Prostate gland (tissue), 2 donors: ENCODE measurements around the gene GZMH. TPM values are rescaled to one million over a fixed set of nuclear protein-coding genes. Genes with fewer than 3 reads are reported as not detected.

ENCODE experiments used
- DNase-seq: peaks from one replicate; pipeline ENCODE4 v3.0.0-alpha.2; 2019; ENCODE audit warnings: low spot score
- H3K27ac ChIP-seq, 2 donors: fragments of 200-600 bp; sonication (generic); 2 replicates each; pipeline ENCODE4 v1.5.1; 2017 to 2019
- H3K27me3 ChIP-seq: fragments of 200-600 bp; sonication (generic); replicated peaks from 2 replicates; pipeline ENCODE4 v1.5.1; 2019; ENCODE audit not compliant: insufficient read depth
- H3K36me3 ChIP-seq, 2 donors: fragments of 200-600 bp; sonication (generic); 1 replicate in 1 of 2; 2 replicates in 1 of 2; pipeline versions ENCODE4 v1.5.1 to v1.8.1; 2017 to 2019
- H3K4me1 ChIP-seq: fragments of 200-600 bp; sonication (generic); replicated peaks from 2 replicates; pipeline ENCODE4 v1.5.1; 2019
- H3K4me3 ChIP-seq, 2 donors: fragments of 200-600 bp; sonication (generic); 2 replicates each; pipeline ENCODE4 v1.5.1; 2017 to 2019
- H3K9me3 ChIP-seq: fragments of 200-600 bp; sonication (generic); 2 replicates; pipeline ENCODE4 v1.5.1; 2017
- POLR2A ChIP-seq: fragments of 450-650 bp; IDR thresholded peaks from one replicate; pipeline ENCODE4 v1.6.1; 2016; ENCODE audit warnings: antibody characterized with exemption, mild to moderate bottlenecking
- POLR2AphosphoS5 ChIP-seq: sonication (generic); formaldehyde crosslinking; IDR thresholded peaks from one replicate; pipeline ENCODE4 v1.6.1; 2017; ENCODE audit warnings: antibody characterized with exemption
- WGBS: methylation state at CpG from one replicate; pipeline ENCODE4 v1.1.5; 2018; 5-methylcytosine and 5-hydroxymethylcytosine counted together
- intact Hi-C: fragments of 100-400 bp; cut with DNase I; formaldehyde crosslinking; loops from one replicate; pipeline ENCODE4 v1.14.2; 2022
- total RNA-seq, 2 donors: library from RNA; depleted of rRNA; stranded (reverse); fragments of >200 nt; gene quantifications; one replicate each; pipeline ENCODE4 v1.1.0, GENCODE V29; 2016
- TF ChIP-seq, protein P1 (sequence below), 4 experiments: fragments of 200-600 bp in 2 of 4; fragments of 450-650 bp in 2 of 4; sonication (generic) in 2 of 4; IDR thresholded peaks; 1 replicate in 3 of 4; 2 replicates in 1 of 4; pipeline ENCODE4 v1.5.1; 2016 to 2019; ENCODE audit warnings: antibody characterized with exemption in 4 of 4, mild to moderate bottlenecking in 2 of 4, moderate library complexity in 2 of 4

The GZMH gene
- total RNA-seq, 2 donors from 2014 or later = 0.55 TPM; not detected in 1

DNA sequence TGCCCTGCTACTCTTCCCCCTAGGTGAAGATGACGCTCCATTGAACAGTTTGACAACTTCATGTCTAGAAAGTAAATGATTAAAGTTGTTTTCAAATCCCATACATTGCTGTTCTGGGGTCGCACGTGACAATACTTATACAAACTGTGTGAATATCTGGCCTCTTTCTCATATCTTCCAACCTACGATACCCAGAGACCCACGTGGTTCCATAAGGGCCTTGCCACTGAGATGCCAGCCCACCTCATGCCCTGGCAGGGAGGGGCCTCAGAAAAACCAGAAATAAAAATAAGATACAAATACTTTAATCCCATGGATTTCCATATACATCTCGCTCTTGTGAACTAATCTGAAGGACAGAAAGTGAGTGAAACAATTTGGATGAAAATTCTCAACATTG lies 20.0 kb upstream of the GZMH start:
- WGBS = 93% methylated on average over 6 of the region's 6 CpGs
- no peak for DNase-seq
- intact Hi-C loops = no loop called here

DNA sequence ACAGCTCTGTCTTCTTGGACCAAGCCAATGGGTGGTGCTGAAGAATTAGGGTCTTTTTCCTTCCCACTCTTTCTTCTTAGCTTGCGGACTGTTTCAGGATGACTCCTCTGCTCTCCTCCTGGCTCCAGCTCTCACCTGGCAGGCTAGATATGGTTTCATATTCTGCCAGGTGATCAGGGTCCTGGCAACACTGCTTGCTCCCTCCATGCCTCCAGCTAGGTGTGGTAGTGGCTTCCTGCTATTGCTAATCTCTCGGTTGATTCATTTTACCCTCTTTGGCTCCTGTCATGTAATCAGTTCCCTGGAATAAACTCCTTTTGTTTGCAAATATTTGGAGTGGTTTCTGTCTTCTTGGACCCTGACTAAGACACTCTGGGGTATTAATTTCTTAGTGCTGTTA lies 4.3 kb upstream of the GZMH start:
- H3K4me3 ChIP-seq = no peak overlapping the region
- no peaks in the 10 kb centered on the region for H3K9me3 ChIP-seq
- H3K27me3 ChIP-seq = peaks cover 2% of the 10 kb centered on the region
- no peaks in the 10 kb centered on the region for H3K4me1 ChIP-seq
- no peak for DNase-seq
- 33% methylated on average over 2 of the region's 2 CpGs for WGBS
- TF ChIP-seq, protein P1, sequence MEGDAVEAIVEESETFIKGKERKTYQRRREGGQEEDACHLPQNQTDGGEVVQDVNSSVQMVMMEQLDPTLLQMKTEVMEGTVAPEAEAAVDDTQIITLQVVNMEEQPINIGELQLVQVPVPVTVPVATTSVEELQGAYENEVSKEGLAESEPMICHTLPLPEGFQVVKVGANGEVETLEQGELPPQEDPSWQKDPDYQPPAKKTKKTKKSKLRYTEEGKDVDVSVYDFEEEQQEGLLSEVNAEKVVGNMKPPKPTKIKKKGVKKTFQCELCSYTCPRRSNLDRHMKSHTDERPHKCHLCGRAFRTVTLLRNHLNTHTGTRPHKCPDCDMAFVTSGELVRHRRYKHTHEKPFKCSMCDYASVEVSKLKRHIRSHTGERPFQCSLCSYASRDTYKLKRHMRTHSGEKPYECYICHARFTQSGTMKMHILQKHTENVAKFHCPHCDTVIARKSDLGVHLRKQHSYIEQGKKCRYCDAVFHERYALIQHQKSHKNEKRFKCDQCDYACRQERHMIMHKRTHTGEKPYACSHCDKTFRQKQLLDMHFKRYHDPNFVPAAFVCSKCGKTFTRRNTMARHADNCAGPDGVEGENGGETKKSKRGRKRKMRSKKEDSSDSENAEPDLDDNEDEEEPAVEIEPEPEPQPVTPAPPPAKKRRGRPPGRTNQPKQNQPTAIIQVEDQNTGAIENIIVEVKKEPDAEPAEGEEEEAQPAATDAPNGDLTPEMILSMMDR (IDR thresholded peaks at IDR 0.05) = no peak
- TF ChIP-seq POLR2A = no peak
- TF ChIP-seq POLR2AphosphoS5 = no peak
- H3K36me3 ChIP-seq = no peaks in the 10 kb centered on the region
- H3K27ac ChIP-seq = no peak overlapping the region
- intact Hi-C loops = no loop called here

More for the DNA sequence above, 20.0 kb upstream of the GZMH start:
- Histone ChIP-seq H3K9me3 (no peaks in the 10 kb centered on the region), H3K27ac (no peak overlapping the region), H3K4me1 (peaks cover 6% of the 10 kb centered on the region), H3K4me3 (no peak overlapping the region), H3K36me3 (no peaks in the 10 kb centered on the region), H3K27me3 (no peaks in the 10 kb centered on the region)
- TF ChIP-seq POLR2A (no peak), POLR2AphosphoS5 (no peak)
- TF ChIP-seq, protein P1 (IDR thresholded peaks at IDR 0.05) = no peak

DNA sequence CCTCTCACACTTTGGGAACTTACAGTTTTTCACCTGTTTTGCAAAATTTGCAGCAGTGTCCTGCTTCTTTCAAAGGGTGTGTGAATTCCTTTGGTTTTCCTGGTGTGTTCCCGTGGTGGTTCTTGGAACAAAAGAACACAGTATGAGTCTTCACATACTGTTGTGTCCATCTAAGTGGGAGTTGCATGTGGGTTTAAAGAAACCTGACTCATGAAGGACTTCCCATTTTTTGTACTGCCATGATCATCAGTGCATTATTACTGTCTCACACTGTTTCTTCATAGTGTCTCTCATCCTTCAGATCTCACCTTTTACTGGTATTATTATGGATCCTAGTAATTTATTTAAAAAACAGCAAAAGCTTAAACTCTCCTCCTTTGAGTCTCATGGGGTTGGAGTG lies 3.8 kb upstream of the GZMH start:
- DNase-seq = no peak

DNA sequence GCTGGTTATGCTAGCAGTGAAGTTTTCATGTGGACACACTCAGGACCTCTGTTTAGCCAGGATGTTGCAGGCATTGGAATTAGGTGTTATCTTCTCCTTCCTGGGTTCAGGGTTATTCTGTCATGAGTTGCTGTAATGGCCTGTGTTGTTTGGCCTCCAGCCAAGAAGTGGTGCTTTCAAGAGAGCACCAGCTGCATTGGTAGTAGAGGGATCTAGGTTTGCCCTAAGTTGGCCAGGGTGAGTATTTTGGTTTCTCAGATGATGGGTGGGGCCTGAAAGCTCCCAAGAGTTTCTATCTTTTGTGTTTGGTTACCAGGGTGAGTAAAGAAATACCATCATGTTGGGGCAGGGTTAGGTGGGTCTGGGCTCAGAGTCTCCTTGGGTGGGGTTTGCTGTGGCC lies 2.7 kb upstream of the GZMH start:
- no peak for TF ChIP-seq POLR2AphosphoS5
- no peak overlapping the region for H3K27ac ChIP-seq

More for the DNA sequence above, 3.8 kb upstream of the GZMH start:
- H3K27ac ChIP-seq = no peak overlapping the region
- no peaks in the 10 kb centered on the region for H3K4me1 ChIP-seq
- TF ChIP-seq, protein P1 (IDR thresholded peaks at IDR 0.05) = no peak
- TF ChIP-seq POLR2A (no peak), POLR2AphosphoS5 (no peak)
- H3K9me3 ChIP-seq = no peaks in the 10 kb centered on the region
- 60% methylated on average over 1 of the region's 1 CpG for WGBS
- peaks cover 2% of the 10 kb centered on the region for H3K27me3 ChIP-seq
- no peaks in the 10 kb centered on the region for H3K36me3 ChIP-seq
- intact Hi-C loops = no loop called here
- no peak overlapping the region for H3K4me3 ChIP-seq

DNA sequence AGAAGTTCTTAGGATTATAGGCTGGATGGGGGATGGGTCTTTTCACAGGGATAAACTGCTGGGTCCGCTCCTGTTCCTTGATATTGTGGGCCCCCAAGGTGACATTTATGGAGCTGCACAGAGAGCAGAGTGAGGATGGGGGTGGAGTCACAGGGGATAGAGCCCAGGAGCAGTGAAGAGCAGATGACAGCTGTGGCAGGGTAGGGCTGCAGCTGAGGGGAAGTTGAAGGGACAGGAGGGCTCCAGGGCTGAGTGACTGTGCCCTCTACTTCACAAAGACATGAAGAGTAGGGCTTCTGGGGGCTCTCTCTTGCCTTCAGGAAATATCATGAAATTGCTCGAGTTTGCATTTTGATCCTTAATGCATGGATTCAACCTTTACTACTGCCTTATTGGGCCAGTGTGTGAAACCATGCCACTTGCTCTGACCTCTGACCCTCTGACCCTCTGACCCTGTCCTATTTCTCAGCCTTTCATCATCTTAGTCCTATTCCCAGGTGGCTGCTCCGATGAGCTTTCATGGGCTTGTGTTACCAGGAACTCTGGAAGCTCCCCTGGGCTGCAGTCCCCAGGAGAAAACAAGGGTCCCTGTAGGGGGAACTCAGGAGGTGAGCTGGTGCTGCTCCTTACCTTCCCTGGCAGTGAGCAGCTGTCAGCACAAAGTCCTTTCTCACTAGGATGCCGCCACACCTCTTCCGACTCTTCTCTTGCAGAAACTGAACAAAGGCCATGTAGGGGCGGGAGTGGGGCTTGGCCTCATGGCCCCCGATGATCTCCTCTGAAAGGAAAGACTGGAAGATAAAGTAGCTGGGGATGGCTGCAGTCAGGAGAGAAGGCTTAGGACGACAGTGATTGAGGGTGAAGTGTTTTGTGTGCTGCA lies 1.6 kb downstream of the GZMH start:
- no peak for DNase-seq
- 77% methylated on average over 8 of the region's 8 CpGs for WGBS
- intact Hi-C loops = no loop called here
- no peaks in the 10 kb centered on the region for H3K9me3 ChIP-seq
- no peaks in the 10 kb centered on the region for H3K36me3 ChIP-seq
- H3K4me3 ChIP-seq = no peak overlapping the region
- no peaks in the 10 kb centered on the region for H3K4me1 ChIP-seq
- TF ChIP-seq POLR2A (no peak), POLR2AphosphoS5 (no peak)
- TF ChIP-seq, protein P1 (IDR thresholded peaks at IDR 0.05) = no peak
- H3K27ac ChIP-seq = no peak overlapping the region
- no peaks in the 10 kb centered on the region for H3K27me3 ChIP-seq

More for the DNA sequence above, 2.7 kb upstream of the GZMH start:
- Histone ChIP-seq H3K36me3 (no peaks in the 10 kb centered on the region), H3K27me3 (peaks cover 2% of the 10 kb centered on the region), H3K4me3 (no peak overlapping the region), H3K9me3 (no peaks in the 10 kb centered on the region), H3K4me1 (no peaks in the 10 kb centered on the region)
- intact Hi-C loops = no loop called here
- DNase-seq = no peak
